Left lung (tissue), 10 donors: ENCODE measurements around the gene KCNMB4. TPM values are rescaled to one million over a fixed set of nuclear protein-coding genes. Genes with fewer than 3 reads are reported as not detected.

Experiments
- ATAC-seq: fragments of 200-7000 bp; cut with Tn5 transposase; one replicate; pipeline ENCODE4 v1.9.1; 2020; ENCODE audit warnings: moderate library complexity
- DNase-seq, 4 donors: peaks; one replicate each; pipeline ENCODE4 v3.0.0-alpha.2; 2013 to 2020
- H3K27ac ChIP-seq, 2 donors: fragments of 200-600 bp; sonication (generic) in 1 of 2; one replicate each; pipeline versions ENCODE4 v1.5.0 to v1.8.0; 2020 to 2021
- H3K27me3 ChIP-seq, 2 donors: fragments of 200-600 bp; sonication (generic) in 1 of 2; one replicate each; pipeline versions ENCODE4 v1.5.0 to v1.8.0; 2020 to 2021
- H3K36me3 ChIP-seq, 2 donors: fragments of 200-600 bp; sonication (generic) in 1 of 2; one replicate each; pipeline versions ENCODE4 v1.5.0 to v1.8.0; 2020 to 2021
- H3K4me1 ChIP-seq, 2 donors: fragments of 200-600 bp; one replicate each; pipeline ENCODE4 v1.8.0; 2021
- H3K4me3 ChIP-seq, 2 donors: fragments of 200-600 bp; sonication (generic) in 1 of 2; one replicate each; pipeline versions ENCODE4 v1.5.0 to v1.8.0; 2020 to 2021; ENCODE audit warnings: mild to moderate bottlenecking in 1 of 2
- H3K9me3 ChIP-seq, 2 donors: fragments of 200-600 bp; sonication (generic) in 1 of 2; one replicate each; pipeline versions ENCODE4 v1.5.0 to v1.8.0; 2020 to 2021
- intact Hi-C, 2 donors: fragments of 100-400 bp; cut with DNase I; formaldehyde crosslinking; loops; one replicate each; pipeline versions ENCODE4 v1.11.2 to v1.14.2; 2022
- polyA plus RNA-seq, 6 donors: library from polyadenylated mRNA; unstranded; fragments of 120-200 nt; gene quantifications; one replicate each; pipeline ENCODE4 v1.2.1, GENCODE V29; 2013; ENCODE audit not compliant: insufficient read length in 6 of 6
- total RNA-seq, 2 donors: library from RNA; stranded (reverse); fragmentation: NEBNext Ultra II Directional; extraction: Animal tissue kit (Norgen Biotek cat#: 25700); gene quantifications; one replicate each; pipeline ENCODE4 v1.2.1, GENCODE V29; 2021
- TF ChIP-seq, protein P1 (sequence below), 2 donors: fragments of 200-600 bp; sonication (generic) in 1 of 2; IDR thresholded peaks; one replicate each; pipeline versions ENCODE4 v1.5.0 to v1.8.0; 2021; ENCODE audit warnings: antibody characterized with exemption in 2 of 2
- donor health status: DM: no; HTN: yes; CAD: no.
- donor health status: DM: no; HTN: no; CAD: no.

The KCNMB4 gene
- total and polyA plus RNA-seq, 8 donors = 3.9 to 24.7 (median 20.7) TPM

DNA sequence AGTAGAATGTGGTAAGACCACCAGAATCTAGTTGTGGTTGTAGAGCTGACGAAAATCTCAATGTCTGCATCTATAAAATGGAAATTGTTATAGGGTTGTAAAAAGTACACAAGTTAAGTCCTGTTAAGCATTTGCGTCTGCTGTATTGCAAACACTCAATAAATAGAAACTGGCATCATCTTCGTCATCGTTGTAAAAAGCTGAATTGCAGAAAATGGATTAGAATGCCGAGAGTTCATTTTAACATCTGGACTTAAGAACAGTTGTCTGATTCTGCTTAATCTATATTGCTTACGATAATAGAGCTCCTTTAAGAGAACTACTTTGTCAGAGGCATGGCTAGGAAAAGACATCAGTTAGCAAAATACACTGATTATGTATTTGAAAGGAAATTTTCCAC, 33.2 kb downstream of the KCNMB4 start:
- DNase-seq (peak in 2 of 4 donors; percentile 19 to 31), ATAC-seq (no peak)
- no peaks in the 10 kb centered on the region for H3K9me3 ChIP-seq
- H3K27ac ChIP-seq = no peak overlapping the region
- H3K4me1 ChIP-seq = no peaks in the 10 kb centered on the region
- H3K36me3 ChIP-seq = no peaks in the 10 kb centered on the region
- TF ChIP-seq, protein P1, sequence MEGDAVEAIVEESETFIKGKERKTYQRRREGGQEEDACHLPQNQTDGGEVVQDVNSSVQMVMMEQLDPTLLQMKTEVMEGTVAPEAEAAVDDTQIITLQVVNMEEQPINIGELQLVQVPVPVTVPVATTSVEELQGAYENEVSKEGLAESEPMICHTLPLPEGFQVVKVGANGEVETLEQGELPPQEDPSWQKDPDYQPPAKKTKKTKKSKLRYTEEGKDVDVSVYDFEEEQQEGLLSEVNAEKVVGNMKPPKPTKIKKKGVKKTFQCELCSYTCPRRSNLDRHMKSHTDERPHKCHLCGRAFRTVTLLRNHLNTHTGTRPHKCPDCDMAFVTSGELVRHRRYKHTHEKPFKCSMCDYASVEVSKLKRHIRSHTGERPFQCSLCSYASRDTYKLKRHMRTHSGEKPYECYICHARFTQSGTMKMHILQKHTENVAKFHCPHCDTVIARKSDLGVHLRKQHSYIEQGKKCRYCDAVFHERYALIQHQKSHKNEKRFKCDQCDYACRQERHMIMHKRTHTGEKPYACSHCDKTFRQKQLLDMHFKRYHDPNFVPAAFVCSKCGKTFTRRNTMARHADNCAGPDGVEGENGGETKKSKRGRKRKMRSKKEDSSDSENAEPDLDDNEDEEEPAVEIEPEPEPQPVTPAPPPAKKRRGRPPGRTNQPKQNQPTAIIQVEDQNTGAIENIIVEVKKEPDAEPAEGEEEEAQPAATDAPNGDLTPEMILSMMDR (IDR thresholded peaks at IDR 0.05) = no peak
- no peak overlapping the region for H3K4me3 ChIP-seq
- no peaks in the 10 kb centered on the region for H3K27me3 ChIP-seq
- intact Hi-C loops = no loop called here

- Histone ChIP-seq H3K36me3 (no peaks in the 10 kb centered on the region), H3K27me3 (no peaks in the 10 kb centered on the region), H3K4me3 (no peak overlapping the region), H3K9me3 (no peaks in the 10 kb centered on the region), H3K4me1 (no peaks in the 10 kb centered on the region), H3K27ac (no peak overlapping the region)
- TF ChIP-seq, protein P1 (IDR thresholded peaks at IDR 0.05) = no peak
- no peak for DNase-seq
- intact Hi-C loops = no loop called here
- no peak for ATAC-seq
Measured at GRCh38 chr12:70400124-70400523, 34.0 kb downstream of the KCNMB4 start.

GRCh38 chr12:70402597-70402996, 36.5 kb downstream of the KCNMB4 start:
- no peak for ATAC-seq
- H3K4me3 ChIP-seq = no peak overlapping the region
- peak in 1 of 4 donors; percentile 7 for DNase-seq
- no peak overlapping the region for H3K27ac ChIP-seq
- TF ChIP-seq, protein P1 (IDR thresholded peaks at IDR 0.05) = no peak
- intact Hi-C loops = no loop called here
- H3K4me1 ChIP-seq = no peaks in the 10 kb centered on the region
- no peaks in the 10 kb centered on the region for H3K36me3 ChIP-seq
- H3K9me3 ChIP-seq = no peaks in the 10 kb centered on the region
- no peaks in the 10 kb centered on the region for H3K27me3 ChIP-seq

GRCh38 chr12:70403826-70404225, 37.7 kb downstream of the KCNMB4 start:
- TF ChIP-seq, protein P1 (IDR thresholded peaks at IDR 0.05) = no peak
- H3K36me3 ChIP-seq = no peaks in the 10 kb centered on the region
- H3K4me1 ChIP-seq = no peaks in the 10 kb centered on the region
- H3K9me3 ChIP-seq = no peaks in the 10 kb centered on the region
- H3K4me3 ChIP-seq = no peak overlapping the region
- no peaks in the 10 kb centered on the region for H3K27me3 ChIP-seq
- H3K27ac ChIP-seq = no peak overlapping the region
- intact Hi-C loops = no loop called here
- no peak for ATAC-seq
- no peak for DNase-seq

DNA sequence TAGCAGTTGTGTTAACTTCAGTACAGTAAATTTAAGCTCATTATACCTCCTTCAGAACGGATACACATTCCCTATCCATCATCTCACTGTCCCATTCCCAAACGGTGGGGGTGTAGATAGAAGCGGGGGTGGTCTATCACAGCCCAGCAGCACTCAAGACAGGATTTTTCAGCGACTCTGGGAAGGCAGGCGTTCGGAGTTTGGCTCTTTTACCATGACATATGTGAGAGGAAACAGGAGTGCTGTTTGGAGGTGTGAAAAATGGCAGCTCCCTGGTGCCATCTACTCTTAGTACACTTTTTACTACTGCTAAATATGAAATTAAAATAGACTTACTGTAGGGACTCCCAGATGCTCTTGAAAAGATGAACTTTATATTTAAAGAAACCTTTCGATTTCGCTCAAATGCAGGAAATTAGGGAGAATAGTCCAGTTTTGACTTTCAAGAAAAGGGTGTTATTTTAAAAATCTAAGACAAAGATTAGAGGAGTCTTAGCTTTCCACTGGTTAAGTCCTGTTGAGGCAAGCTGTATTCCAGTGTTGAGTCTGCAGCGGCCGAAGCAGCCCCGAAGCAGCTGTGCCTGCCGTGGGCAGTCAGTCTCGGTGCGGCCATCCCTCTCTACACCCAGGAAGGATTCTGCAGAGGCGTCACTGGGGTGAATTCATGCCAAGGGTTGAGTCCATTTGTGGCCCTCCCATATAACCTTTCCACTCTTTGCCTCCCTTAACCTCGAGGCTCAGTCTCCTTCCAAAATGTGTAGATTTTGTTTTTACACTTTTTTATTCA, 42.1 kb downstream of the KCNMB4 start:
- TF ChIP-seq, protein P1 (IDR thresholded peaks at IDR 0.05) = no peak
- no peaks in the 10 kb centered on the region for H3K36me3 ChIP-seq
- intact Hi-C loops = no loop called here
- H3K27ac ChIP-seq = no peak overlapping the region
- no peaks in the 10 kb centered on the region for H3K4me1 ChIP-seq
- ATAC-seq (no peak), DNase-seq (no peak)
- H3K4me3 ChIP-seq = no peak overlapping the region
- no peaks in the 10 kb centered on the region for H3K27me3 ChIP-seq
- no peaks in the 10 kb centered on the region for H3K9me3 ChIP-seq
